ENCODE measurements around the gene TPI1.

TPI1 gene

GRCh38 chr12:6883683-6884082 lies 16.4 kb downstream of the TPI1 start:
- no peak for TF ChIP-seq NFIC (IDR thresholded peaks at IDR 0.05)
- no peak for TF ChIP-seq TCF12 (IDR thresholded peaks at IDR 0.05; ENCODE audit: low read depth)
- TF ChIP-seq RAD21 (IDR thresholded peaks at IDR 0.05; ENCODE audit: low read depth): no peak
- no peak for TF ChIP-seq CEBPB (IDR thresholded peaks at IDR 0.05)
- no peak for TF ChIP-seq TEAD4 (IDR thresholded peaks at IDR 0.05)
- no peak for TF ChIP-seq EP300 (IDR thresholded peaks at IDR 0.05; ENCODE audit: borderline replicate concordance)
- TF ChIP-seq ZBTB7A (IDR thresholded peaks at IDR 0.05; ENCODE audit: low read depth): no peak
- no peak for TF ChIP-seq YY1 (IDR thresholded peaks at IDR 0.05; ENCODE audit: low read depth)
- no peak for TF ChIP-seq CREB1 (IDR thresholded peaks at IDR 0.05; ENCODE audit: low read depth)
- TF ChIP-seq, protein P1, sequence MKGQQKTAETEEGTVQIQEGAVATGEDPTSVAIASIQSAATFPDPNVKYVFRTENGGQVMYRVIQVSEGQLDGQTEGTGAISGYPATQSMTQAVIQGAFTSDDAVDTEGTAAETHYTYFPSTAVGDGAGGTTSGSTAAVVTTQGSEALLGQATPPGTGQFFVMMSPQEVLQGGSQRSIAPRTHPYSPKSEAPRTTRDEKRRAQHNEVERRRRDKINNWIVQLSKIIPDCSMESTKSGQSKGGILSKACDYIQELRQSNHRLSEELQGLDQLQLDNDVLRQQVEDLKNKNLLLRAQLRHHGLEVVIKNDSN (IDR thresholded peaks at IDR 0.05): no peak
- TF ChIP-seq REST (IDR thresholded peaks at IDR 0.05; ENCODE audit: low read depth): no peak
- no peak for TF ChIP-seq EGR1 (IDR thresholded peaks at IDR 0.05)
- TF ChIP-seq TAF1 (IDR thresholded peaks at IDR 0.05; ENCODE audit: low read depth): no peak
- TF ChIP-seq MAX (IDR thresholded peaks at IDR 0.05): no peak
- no peak for TF ChIP-seq FOXM1 (IDR thresholded peaks at IDR 0.05; ENCODE audit: borderline replicate concordance, low read depth)

DNA sequence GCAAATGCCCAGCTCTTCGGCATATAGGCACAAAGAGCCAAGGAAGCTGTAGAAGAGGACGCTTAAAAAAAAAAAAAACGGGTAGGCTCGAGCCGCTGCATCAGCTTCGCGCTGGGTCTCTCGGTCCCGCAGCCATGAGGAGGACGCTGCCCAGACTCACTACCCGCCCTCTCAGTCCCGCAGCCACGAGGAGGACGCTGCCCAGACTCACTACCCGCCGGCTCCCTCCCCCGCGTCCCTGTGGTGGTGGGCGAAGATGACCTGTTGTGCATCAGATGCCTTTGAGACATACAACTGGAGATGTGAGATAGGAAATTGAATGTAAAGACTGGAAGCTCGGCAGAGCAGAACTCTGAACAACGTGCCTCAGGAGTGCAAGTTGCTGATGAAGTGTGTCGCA lies 17.2 kb downstream of the TPI1 start:
- TF ChIP-seq MAX (IDR thresholded peaks at IDR 0.05): no peak
- no peak for TF ChIP-seq CEBPB (IDR thresholded peaks at IDR 0.05)
- TF ChIP-seq EGR1 (IDR thresholded peaks at IDR 0.05): no peak
- TF ChIP-seq EP300 (IDR thresholded peaks at IDR 0.05; ENCODE audit: borderline replicate concordance): no peak
- no peak for TF ChIP-seq CREB1 (IDR thresholded peaks at IDR 0.05; ENCODE audit: low read depth)
- TF ChIP-seq TAF1 (IDR thresholded peaks at IDR 0.05; ENCODE audit: low read depth): no peak
- no peak for TF ChIP-seq RAD21 (IDR thresholded peaks at IDR 0.05; ENCODE audit: low read depth)
- no peak for TF ChIP-seq NFIC (IDR thresholded peaks at IDR 0.05)
- TF ChIP-seq FOXM1 (IDR thresholded peaks at IDR 0.05; ENCODE audit: borderline replicate concordance, low read depth): no peak
- no peak for TF ChIP-seq TEAD4 (IDR thresholded peaks at IDR 0.05)
- no peak for TF ChIP-seq ZBTB7A (IDR thresholded peaks at IDR 0.05; ENCODE audit: low read depth)
- TF ChIP-seq TCF12 (IDR thresholded peaks at IDR 0.05; ENCODE audit: low read depth): no peak
- TF ChIP-seq REST (IDR thresholded peaks at IDR 0.05; ENCODE audit: low read depth): no peak
- TF ChIP-seq, protein P1 (IDR thresholded peaks at IDR 0.05): no peak
- no peak for TF ChIP-seq YY1 (IDR thresholded peaks at IDR 0.05; ENCODE audit: low read depth)

DNA sequence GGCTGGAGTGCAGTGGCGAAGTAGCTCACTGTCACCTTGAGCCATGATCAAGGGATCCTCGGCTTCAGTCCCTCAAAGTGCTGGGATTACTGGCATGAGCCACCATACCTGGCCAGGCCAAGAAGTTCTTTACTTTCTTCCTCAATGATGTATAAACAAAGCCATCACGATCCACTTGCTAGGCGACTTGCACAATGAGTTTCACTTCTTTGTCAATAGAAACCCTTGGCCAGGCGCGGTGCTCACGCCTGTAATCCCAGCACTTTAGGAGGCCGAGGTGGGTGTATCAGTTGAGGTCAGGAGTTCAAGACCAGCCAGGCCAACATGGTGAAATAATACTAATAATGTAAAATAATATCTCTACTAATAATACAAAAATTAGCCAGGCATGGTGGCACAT lies 20.1 kb downstream of the TPI1 start:
- TF ChIP-seq YY1 (IDR thresholded peaks at IDR 0.05; ENCODE audit: low read depth) (no peak), TEAD4 (IDR thresholded peaks at IDR 0.05) (no peak), FOXM1 (IDR thresholded peaks at IDR 0.05; ENCODE audit: borderline replicate concordance, low read depth) (no peak), EGR1 (IDR thresholded peaks at IDR 0.05) (no peak), MAX (IDR thresholded peaks at IDR 0.05) (no peak), ZBTB7A (IDR thresholded peaks at IDR 0.05; ENCODE audit: low read depth) (no peak), TCF12 (IDR thresholded peaks at IDR 0.05; ENCODE audit: low read depth) (no peak), TAF1 (IDR thresholded peaks at IDR 0.05; ENCODE audit: low read depth) (no peak), RAD21 (IDR thresholded peaks at IDR 0.05; ENCODE audit: low read depth) (no peak), REST (IDR thresholded peaks at IDR 0.05; ENCODE audit: low read depth) (no peak), NFIC (IDR thresholded peaks at IDR 0.05) (no peak), CREB1 (IDR thresholded peaks at IDR 0.05; ENCODE audit: low read depth) (no peak), CEBPB (IDR thresholded peaks at IDR 0.05) (no peak), EP300 (IDR thresholded peaks at IDR 0.05; ENCODE audit: borderline replicate concordance) (no peak)
- TF ChIP-seq, protein P1 (IDR thresholded peaks at IDR 0.05): no peak
